Mesenchymal stem cell (in vitro differentiated cells and primary cell): ENCODE measurements around the gene GPAT3.
A peak's percentile ranks its signal among the peaks of the same experiment; 100 is the strongest.
"Not testable (repeated sequence)": the region's sequence is repeated elsewhere in the genome, so short reads cannot be mapped to it uniquely, and the experiment has no call there.

ENCODE experiments used
- DNase-seq: peaks from one replicate; pipeline ENCODE4 v3.0.0-alpha.2; 2013
- H2AFZ ChIP-seq: one replicate; pipeline ENCODE4 v1.6.1; 2013; ENCODE audit warnings: low read depth, mild to moderate bottlenecking, control low read depth, inconsistent platforms, low read length, moderate library complexity
- H2AK5ac ChIP-seq: 2 replicates; pipeline ENCODE4 v1.6.1; 2013; ENCODE audit warnings: low read length, moderate library complexity, mild to moderate bottlenecking, inconsistent platforms; ENCODE audit not compliant: severe bottlenecking
- H2BK120ac ChIP-seq: one replicate; pipeline ENCODE4 v1.6.1; 2013; ENCODE audit warnings: low read depth, mild to moderate bottlenecking, inconsistent platforms, low read length, moderate library complexity
- H2BK12ac ChIP-seq, 2 experiments: one replicate each; pipeline ENCODE4 v1.6.1; 2013; ENCODE audit warnings: inconsistent platforms in 2 of 2, low read length in 2 of 2, mild to moderate bottlenecking in 2 of 2, moderate library complexity in 2 of 2, control low read depth in 1 of 2
- H2BK15ac ChIP-seq: one replicate; pipeline ENCODE4 v1.6.1; 2013; ENCODE audit warnings: mild to moderate bottlenecking, low read depth, inconsistent platforms; ENCODE audit not compliant: poor library complexity, severe bottlenecking
- H2BK5ac ChIP-seq: 2 replicates; pipeline ENCODE4 v1.6.1; 2013; ENCODE audit warnings: low read depth, mild to moderate bottlenecking, low read length, control low read depth, inconsistent platforms; ENCODE audit not compliant: poor library complexity, severe bottlenecking
- H3K14ac ChIP-seq, 2 experiments: one replicate each; pipeline ENCODE4 v1.6.1; 2013; ENCODE audit warnings: inconsistent platforms in 2 of 2, low read length in 2 of 2, control low read depth in 1 of 2, mild to moderate bottlenecking in 1 of 2, moderate library complexity in 1 of 2
- H3K18ac ChIP-seq, 2 experiments: one replicate each; pipeline ENCODE4 v1.6.1; 2013; ENCODE audit warnings: inconsistent platforms in 2 of 2, low read length in 2 of 2, control low read depth in 1 of 2, low read depth in 1 of 2, mild to moderate bottlenecking in 1 of 2
- H3K23ac ChIP-seq, 2 experiments: one replicate each; pipeline ENCODE4 v1.6.1; 2013; ENCODE audit warnings: inconsistent platforms in 2 of 2, low read length in 2 of 2, mild to moderate bottlenecking in 2 of 2, moderate library complexity in 2 of 2, control low read depth in 1 of 2
- H3K27ac ChIP-seq: 2 replicates; pipeline ENCODE4 v1.5.1; 2013; ENCODE audit warnings: mild to moderate bottlenecking, moderate library complexity, low read length, control low read depth, inconsistent platforms; ENCODE audit not compliant: poor library complexity, severe bottlenecking
- H3K27me3 ChIP-seq, 2 experiments: 2 replicates each; pipeline versions ENCODE4 v1.6.1 to v1.7.0; 2013; ENCODE audit warnings: low read length in 2 of 2, mild to moderate bottlenecking in 2 of 2, moderate library complexity in 2 of 2, control low read depth in 1 of 2, inconsistent platforms in 1 of 2; ENCODE audit not compliant: control insufficient read depth in 1 of 2, insufficient read depth in 1 of 2
- H3K36me3 ChIP-seq, 2 experiments: 2 replicates each; pipeline versions ENCODE4 v1.6.1 to v1.7.0; 2013; ENCODE audit warnings: low read length in 2 of 2, control low read depth in 1 of 2, inconsistent platforms in 1 of 2, low read depth in 1 of 2, mild to moderate bottlenecking in 1 of 2; ENCODE audit not compliant: insufficient read depth in 2 of 2, control insufficient read depth in 1 of 2
- H3K4ac ChIP-seq, 2 experiments: one replicate each; pipeline ENCODE4 v1.6.1; 2013; ENCODE audit warnings: inconsistent platforms in 2 of 2, low read length in 2 of 2, mild to moderate bottlenecking in 2 of 2, moderate library complexity in 2 of 2, control low read depth in 1 of 2, low read depth in 1 of 2
- H3K4me1 ChIP-seq: 2 replicates; pipeline ENCODE4 v1.6.1; 2013; ENCODE audit warnings: low read depth, low read length, control low read depth; ENCODE audit not compliant: control insufficient read depth, insufficient read depth
- H3K4me2 ChIP-seq: 2 replicates; pipeline ENCODE4 v1.6.1; 2013; ENCODE audit warnings: low read length, mild to moderate bottlenecking, inconsistent platforms; ENCODE audit not compliant: poor library complexity, severe bottlenecking
- H3K4me3 ChIP-seq, 2 experiments: 2 replicates each; pipeline versions ENCODE4 v1.5.1 to v1.7.0; 2013; ENCODE audit warnings: low read length in 2 of 2, mild to moderate bottlenecking in 2 of 2, control low read depth in 1 of 2, low read depth in 1 of 2; ENCODE audit not compliant: insufficient read depth in 1 of 2
- H3K79me1 ChIP-seq: replicated peaks from 2 replicates; pipeline ENCODE4 v1.6.1; 2013; ENCODE audit warnings: mild to moderate bottlenecking, control low read depth, low read length, inconsistent platforms; ENCODE audit not compliant: poor library complexity, severe bottlenecking
- H3K9ac ChIP-seq: 2 replicates; pipeline ENCODE4 v1.7.0; 2013; ENCODE audit warnings: mild to moderate bottlenecking, low read length, moderate library complexity
- H3K9me3 ChIP-seq: 2 replicates; pipeline ENCODE4 v1.7.0; 2013; ENCODE audit warnings: mild to moderate bottlenecking, low read length; ENCODE audit not compliant: control insufficient read depth
- H4K8ac ChIP-seq: one replicate; pipeline ENCODE4 v1.6.1; 2013; ENCODE audit warnings: inconsistent platforms, mild to moderate bottlenecking, low read length, moderate library complexity
- H4K91ac ChIP-seq: one replicate; pipeline ENCODE4 v1.6.1; 2013; ENCODE audit warnings: mild to moderate bottlenecking, low read length, inconsistent platforms
- WGBS: methylation state at CpG from one replicate; pipeline ENCODE4 v1.1.7; 2013; ENCODE audit warnings: mixed read lengths; 5-methylcytosine and 5-hydroxymethylcytosine counted together

The GPAT3 gene

GRCh38 chr4:83572848-83573247 is 36.9 kb downstream of the GPAT3 start:
- Histone ChIP-seq H2AK5ac (no peak overlapping the region), H3K27ac (no peak overlapping the region), H4K8ac (no peak overlapping the region), H3K4me2 (no peak overlapping the region), H4K91ac (no peak overlapping the region), H2BK5ac (no peak overlapping the region), H3K14ac (no peak overlapping the region), H3K27me3 (no peaks in the 10 kb centered on the region), H3K18ac (no peak overlapping the region), H3K36me3 (no peaks in the 10 kb centered on the region), H3K79me1 (no peaks in the 10 kb centered on the region), H2BK12ac (no peak overlapping the region), H2BK15ac (no peak overlapping the region), H3K4me3 (no peak overlapping the region), H3K4me1 (no peaks in the 10 kb centered on the region), H3K4ac (no peak overlapping the region), H2AFZ (no peak overlapping the region), H2BK120ac (no peak overlapping the region), H3K9ac (no peak overlapping the region), H3K23ac (no peak overlapping the region), H3K9me3 (no peaks in the 10 kb centered on the region)
- no peak for DNase-seq
- WGBS = 97% methylated on average over 3 of the region's 3 CpGs

DNA sequence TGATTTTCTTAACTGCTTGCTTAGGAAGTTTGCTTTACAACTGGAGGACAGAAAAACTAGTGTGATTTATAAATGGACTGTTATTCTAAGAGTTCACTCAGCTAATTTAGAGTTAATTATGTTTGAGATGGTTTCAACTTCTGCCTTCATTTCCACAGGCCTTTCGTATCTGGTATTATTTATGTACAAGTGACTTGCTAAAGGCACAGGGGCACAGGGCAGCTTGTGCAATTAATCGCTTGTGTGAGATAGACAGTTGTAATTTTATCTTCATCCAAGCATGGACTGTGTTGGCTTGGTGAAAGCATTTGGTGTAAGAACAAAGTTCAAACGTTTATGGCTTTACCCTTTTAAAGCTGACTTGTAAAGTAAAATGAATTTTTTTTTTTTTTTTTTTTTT is 38.3 kb downstream of the GPAT3 start:
- no peaks in the 10 kb centered on the region for H3K4me1 ChIP-seq
- no peak overlapping the region for H2BK5ac ChIP-seq
- peak overlapping the region in 1 of 2 experiments; percentile 12 for H3K18ac ChIP-seq
- no peak overlapping the region for H2BK12ac ChIP-seq
- H2BK120ac ChIP-seq = no peak overlapping the region
- no peak overlapping the region for H3K4me2 ChIP-seq
- H3K14ac ChIP-seq = no peak overlapping the region
- H3K23ac ChIP-seq = no peak overlapping the region
- H2AFZ ChIP-seq = no peak overlapping the region
- H2AK5ac ChIP-seq = no peak overlapping the region
- no peak for DNase-seq
- H2BK15ac ChIP-seq = no peak overlapping the region
- no peak overlapping the region for H3K4ac ChIP-seq
- H4K91ac ChIP-seq = no peak overlapping the region
- H3K9ac ChIP-seq = no peak overlapping the region
- no peaks in the 10 kb centered on the region for H3K9me3 ChIP-seq
- no peaks in the 10 kb centered on the region for H3K79me1 ChIP-seq
- 74% methylated on average over 2 of the region's 3 CpGs for WGBS
- H3K27me3 ChIP-seq = no peaks in the 10 kb centered on the region
- no peak overlapping the region for H3K27ac ChIP-seq
- no peaks in the 10 kb centered on the region for H3K36me3 ChIP-seq
- no peak overlapping the region for H3K4me3 ChIP-seq
- no peak overlapping the region for H4K8ac ChIP-seq

DNA sequence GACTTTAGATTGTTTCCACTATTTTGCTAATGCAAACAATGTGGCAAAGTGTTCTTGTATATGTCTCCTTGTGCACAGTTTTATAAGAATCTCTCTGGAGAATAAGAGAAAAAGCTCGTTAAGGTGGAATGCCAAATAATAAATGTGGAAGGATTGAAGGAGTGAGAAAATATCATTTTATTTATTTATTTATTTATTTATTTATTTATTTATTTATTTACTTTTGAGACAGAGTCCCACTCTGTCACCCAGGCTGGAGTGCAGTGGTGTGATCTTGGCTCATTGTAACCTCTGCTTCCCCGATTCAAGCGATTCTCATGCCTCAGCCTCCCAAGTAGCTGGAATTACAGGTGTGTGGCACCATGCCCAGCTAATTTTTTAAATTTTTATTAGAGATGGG is 40.3 kb downstream of the GPAT3 start:
- not testable (repeated sequence) for H3K4me2 ChIP-seq, H2BK120ac ChIP-seq, H2BK5ac ChIP-seq, H3K27ac ChIP-seq, H3K27me3 ChIP-seq, H3K14ac ChIP-seq, H3K4ac ChIP-seq, H3K36me3 ChIP-seq, H4K91ac ChIP-seq, H2AFZ ChIP-seq, H3K9me3 ChIP-seq, H3K4me1 ChIP-seq, H2BK12ac ChIP-seq, H4K8ac ChIP-seq, H3K23ac ChIP-seq, H3K79me1 ChIP-seq, H2AK5ac ChIP-seq, H2BK15ac ChIP-seq, H3K9ac ChIP-seq, DNase-seq, H3K4me3 ChIP-seq, H3K18ac ChIP-seq
- WGBS = 100% methylated on average over 2 of the region's 3 CpGs

GRCh38 chr4:83581411-83582288 is 45.7 kb downstream of the GPAT3 start:
- Histone ChIP-seq H3K27me3 (no peaks in the 10 kb centered on the region), H3K9ac (no peak overlapping the region)
- 91% methylated on average over 9 of the region's 10 CpGs for WGBS

More at GRCh38 chr4:83581411-83582288, 45.7 kb downstream of the GPAT3 start:
- DNase-seq = no peak
- Histone ChIP-seq H3K79me1 (no peaks in the 10 kb centered on the region), H4K91ac (no peak overlapping the region), H3K14ac (no peak overlapping the region), H3K18ac (no peak overlapping the region), H3K9me3 (no peaks in the 10 kb centered on the region), H2BK120ac (no peak overlapping the region), H3K4ac (no peak overlapping the region), H2AFZ (no peak overlapping the region), H3K36me3 (peaks cover 0 to 13% of the 10 kb centered on the region in 2 experiments), H3K27ac (no peak overlapping the region), H2AK5ac (no peak overlapping the region), H2BK5ac (no peak overlapping the region), H4K8ac (no peak overlapping the region), H2BK12ac (no peak overlapping the region), H3K4me1 (no peaks in the 10 kb centered on the region), H3K4me2 (no peak overlapping the region), H3K4me3 (no peak overlapping the region), H3K23ac (no peak overlapping the region), H2BK15ac (no peak overlapping the region)
